IMR-90 (cell line): ENCODE data around the gene IRF2. TPM values are rescaled to one million over a fixed set of nuclear protein-coding genes. Genes with fewer than 3 reads are reported as not detected.

Experiments
- ATAC-seq: fragments of 200-7000 bp; cut with Tn5 transposase; 2 replicates; pipeline ENCODE4 v1.9.1; 2020; ENCODE audit warnings: low read depth, mild to moderate bottlenecking, moderate library complexity
- BruUV-seq: library from RNA; stranded (reverse); fragments of 400-500 nt; replicated peaks from 2 replicates; lab custom pipeline; 2021; lab: Mats Ljungman, UMichigan
- CTCF ChIA-PET: fragments of 300-600 bp; formaldehyde crosslinking; extraction: SDS; loops from one replicate; lab custom pipeline; 2021; ENCODE audit warnings: antibody characterized with exemption; lab: Yijun Ruan, JAX
- POLR2A ChIA-PET: fragments of 300-600 bp; sonication (Branson Sonifier 250); formaldehyde crosslinking; loops from one replicate; lab custom pipeline; 2022; ENCODE audit warnings: antibody characterized with exemption; ENCODE audit not compliant: unreplicated experiment; lab: Charles Lee
- DNase-seq: peaks from one replicate; pipeline ENCODE4 v3.0.0; 2013
- H2AFZ ChIP-seq: replicated peaks from 2 replicates; pipeline ENCODE3; 2013; ENCODE audit warnings: low read length, mild to moderate bottlenecking; ENCODE audit not compliant: poor library complexity
- H2AK5ac ChIP-seq: 2 replicates; pipeline ENCODE4 v1.6.1; 2013; ENCODE audit warnings: low read depth, low read length, inconsistent platforms
- H2AK9ac ChIP-seq: replicated peaks from 2 replicates; pipeline ENCODE3; 2013; ENCODE audit warnings: mild to moderate bottlenecking, low read depth, low read length, moderate library complexity; ENCODE audit not compliant: poor library complexity
- H2BK120ac ChIP-seq: 2 replicates; pipeline ENCODE4 v1.6.1; 2013; ENCODE audit warnings: low read depth, low read length, inconsistent platforms
- H2BK15ac ChIP-seq: 3 replicates; pipeline ENCODE4 v1.6.1; 2013; ENCODE audit warnings: low read depth, low read length, inconsistent platforms
- H2BK20ac ChIP-seq: 2 replicates; pipeline ENCODE4 v1.6.1; 2013; ENCODE audit warnings: low read depth, mild to moderate bottlenecking, inconsistent platforms, low read length, moderate library complexity
- H2BK5ac ChIP-seq: 2 replicates; pipeline ENCODE4 v1.6.1; 2013; ENCODE audit warnings: mild to moderate bottlenecking, low read depth, low read length, inconsistent platforms; ENCODE audit not compliant: poor library complexity, severe bottlenecking
- H3K14ac ChIP-seq: replicated peaks from 2 replicates; pipeline ENCODE4 v1.6.1; 2013; ENCODE audit warnings: low read depth, low read length, inconsistent platforms
- H3K18ac ChIP-seq: 2 replicates; pipeline ENCODE4 v1.6.1; 2013; ENCODE audit warnings: low read depth, low read length, control low read depth
- H3K23ac ChIP-seq: 2 replicates; pipeline ENCODE4 v1.6.1; 2013; ENCODE audit warnings: low read depth, low read length, inconsistent platforms
- H3K27ac ChIP-seq: 2 replicates; pipeline ENCODE4 v1.5.1; 2013; ENCODE audit warnings: mild to moderate bottlenecking, control low read depth, low read length; ENCODE audit not compliant: insufficient read depth
- H3K27me3 ChIP-seq: 2 replicates; pipeline ENCODE4 v1.6.1; 2013; ENCODE audit warnings: low read length; ENCODE audit not compliant: control insufficient read depth, insufficient read depth
- H3K36me3 ChIP-seq: 2 replicates; pipeline ENCODE4 v1.6.1; 2013; ENCODE audit warnings: low read length, mixed read lengths; ENCODE audit not compliant: control insufficient read depth, insufficient read depth
- H3K4ac ChIP-seq: 2 replicates; pipeline ENCODE4 v1.6.1; 2013; ENCODE audit warnings: low read depth, low read length, inconsistent platforms
- H3K4me1 ChIP-seq: 2 replicates; pipeline ENCODE4 v1.6.1; 2013; ENCODE audit warnings: low read length, mixed read lengths; ENCODE audit not compliant: control insufficient read depth, insufficient read depth
- H3K4me2 ChIP-seq: 2 replicates; pipeline ENCODE4 v1.6.1; 2013; ENCODE audit warnings: low read depth, mild to moderate bottlenecking, control low read depth, low read length, moderate library complexity
- H3K4me3 ChIP-seq: 2 replicates; pipeline ENCODE4 v1.5.1; 2013; ENCODE audit warnings: low read depth, mild to moderate bottlenecking, control low read depth, low read length, moderate library complexity; ENCODE audit not compliant: insufficient read depth
- H3K56ac ChIP-seq: 2 replicates; pipeline ENCODE4 v1.6.1; 2013; ENCODE audit warnings: low read length, inconsistent platforms; ENCODE audit not compliant: insufficient read depth; ENCODE audit errors: extremely low read depth
- H3K79me1 ChIP-seq, 2 experiments: 2 replicates each; pipeline ENCODE4 v1.6.1; 2013; ENCODE audit warnings: low read length in 2 of 2, inconsistent platforms in 1 of 2, low read depth in 1 of 2
- H3K9ac ChIP-seq: 2 replicates; pipeline ENCODE4 v1.6.1; 2013; ENCODE audit warnings: low read depth, low read length, control low read depth
- H3K9me1 ChIP-seq: 2 replicates; pipeline ENCODE4 v1.6.1; 2013; ENCODE audit warnings: low read length, inconsistent platforms; ENCODE audit not compliant: insufficient read depth
- H3K9me3 ChIP-seq: 2 replicates; pipeline ENCODE4 v1.6.1; 2013; ENCODE audit warnings: low read length; ENCODE audit not compliant: control insufficient read depth, insufficient read depth
- H4K20me1 ChIP-seq: 2 replicates; pipeline ENCODE4 v1.6.1; 2013; ENCODE audit warnings: low read length, inconsistent platforms; ENCODE audit not compliant: insufficient read depth
- H4K5ac ChIP-seq: 2 replicates; pipeline ENCODE4 v1.6.1; 2013; ENCODE audit warnings: mild to moderate bottlenecking, low read depth, low read length, control low read depth
- H4K8ac ChIP-seq, 2 experiments: 2 replicates each; pipeline ENCODE4 v1.6.1; 2013; ENCODE audit warnings: low read depth in 2 of 2, low read length in 2 of 2, control low read depth in 1 of 2, inconsistent platforms in 1 of 2
- H4K91ac ChIP-seq: 2 replicates; pipeline ENCODE4 v1.6.1; 2013; ENCODE audit warnings: low read depth, low read length, inconsistent platforms; ENCODE audit not compliant: insufficient read depth
- CEBPB ChIP-seq: IDR thresholded peaks from 2 replicates; pipeline ENCODE4 v1.6.1; 2012; ENCODE audit warnings: low read depth, low read length, improper control_type of control experiment
- ELK1 ChIP-seq: fragments of 150-350 bp; IDR thresholded peaks from 2 replicates; pipeline ENCODE4 v1.6.1; 2016; ENCODE audit warnings: low read depth, mild to moderate bottlenecking, low read length, moderate library complexity, borderline replicate concordance
- NFE2L2 ChIP-seq: fragments of 150-350 bp; IDR thresholded peaks from 2 replicates; pipeline ENCODE4 v1.6.1; 2016; ENCODE audit warnings: low read depth, mild to moderate bottlenecking, low read length
- RAD21 ChIP-seq: IDR thresholded peaks from 2 replicates; pipeline ENCODE4 v1.6.1; 2012; ENCODE audit warnings: low read length, improper control_type of control experiment
- RCOR1 ChIP-seq: IDR thresholded peaks from 2 replicates; pipeline ENCODE4 v1.6.1; 2012; ENCODE audit warnings: mild to moderate bottlenecking, low read length, improper control_type of control experiment; ENCODE audit not compliant: insufficient replicate concordance
- RFX5 ChIP-seq: IDR thresholded peaks from 2 replicates; pipeline ENCODE4 v1.8.0; 2012; ENCODE audit warnings: low read depth, mild to moderate bottlenecking, low read length, moderate library complexity
- USF2 ChIP-seq: fragments of 150-350 bp; IDR thresholded peaks from 2 replicates; pipeline ENCODE4 v1.6.1; 2017; ENCODE audit warnings: mild to moderate bottlenecking, antibody characterized with exemption, low read length, low read depth
- dilution Hi-C: fragments of 300-500 bp; cut with HindIII; formaldehyde crosslinking; loops from one replicate; pipeline ENCODE4 v1.14.3; 2018; ENCODE audit warnings: low sequenced_read_pairs; ENCODE audit not compliant: unreplicated experiment
- in situ Hi-C: fragments of 300-500 bp; cut with MboI; formaldehyde crosslinking; loops from 3 replicates; pipeline ENCODE4 v1.14.3; 2019; ENCODE audit warnings: low sequenced_read_pairs, inconsistent platforms, mixed read lengths
- intact Hi-C: fragments of 100-400 bp; cut with micrococcal nuclease; formaldehyde crosslinking; loops from 2 replicates; pipeline ENCODE4 v1.10.0; 2022
- polyA plus RNA-seq, 3 experiments: library from polyadenylated mRNA; depleted of rRNA; stranded (reverse); fragments of >200 nt; gene quantifications; 2 replicates each; pipeline ENCODE4 v1.2.3, GENCODE V29; 2012; ENCODE audit warnings: low replicate concordance in 1 of 3
- total RNA-seq: library from RNA; depleted of rRNA; stranded (reverse); fragments of >200 nt; gene quantifications from 2 replicates; pipeline ENCODE4 v1.2.3, GENCODE V29; 2012

IRF2 gene
- total and polyA plus RNA-seq, 2 of the 4 experiments (the other 2 are of a cell fraction) = 16.5 to 21.9 TPM

GRCh38 chr4:184368731-184369130 lies 105.6 kb downstream of the IRF2 start:
- no peak overlapping the region for H3K4me3 ChIP-seq
- H3K14ac ChIP-seq = no peak overlapping the region
- no peak overlapping the region for H2BK15ac ChIP-seq
- no peak overlapping the region for H4K91ac ChIP-seq
- no peak overlapping the region for H3K4ac ChIP-seq
- TF ChIP-seq RAD21 (no peak), ELK1 (no peak), NFE2L2 (no peak), RFX5 (no peak), USF2 (no peak), RCOR1 (no peak), CEBPB (no peak)
- no peaks in the 10 kb centered on the region for H4K20me1 ChIP-seq
- H2BK120ac ChIP-seq = no peak overlapping the region
- H3K4me2 ChIP-seq = no peak overlapping the region
- no peak for ATAC-seq
- BruUV-seq = no TSS peak
- H2AFZ ChIP-seq = no peak overlapping the region
- dilution Hi-C loops = no loop called here
- in situ Hi-C loops = no loop called here
- H3K9me1 ChIP-seq = no peaks in the 10 kb centered on the region
- H3K23ac ChIP-seq = no peak overlapping the region
- H3K27me3 ChIP-seq = no peaks in the 10 kb centered on the region
- no peak overlapping the region for H2BK5ac ChIP-seq
- H3K27ac ChIP-seq = no peak overlapping the region
- H3K4me1 ChIP-seq = no peaks in the 10 kb centered on the region
- H3K56ac ChIP-seq = no peak overlapping the region
- ChIA-PET CTCF (no interaction called here), POLR2A (no interaction called here)
- H3K79me1 ChIP-seq = no peaks in the 10 kb centered on the region
- no peak overlapping the region for H2AK9ac ChIP-seq
- H3K36me3 ChIP-seq = no peaks in the 10 kb centered on the region
- no peaks in the 10 kb centered on the region for H3K9me3 ChIP-seq
- no peak overlapping the region for H4K5ac ChIP-seq
- H3K18ac ChIP-seq = no peak overlapping the region
- no peak overlapping the region for H4K8ac ChIP-seq
- no peak overlapping the region for H2BK20ac ChIP-seq
- intact Hi-C loops = no loop called here
- H3K9ac ChIP-seq = no peak overlapping the region
- H2AK5ac ChIP-seq = no peak overlapping the region
- no peak for DNase-seq
